ENCODE data around the gene ZNG1C.
"Not testable (repeated sequence)": the region's sequence is repeated elsewhere in the genome, so short reads cannot be mapped to it uniquely, and the experiment has no call there.

The ZNG1C gene

GRCh38 chr9:68241683-68242082 lies at the start of gene ZNG1C:
TSS of gene ZNG1C (plus strand) at chr9:68241983. CDS start at chr9:68242032, 49 bp downstream.
- DNase-seq, result not testable (repeated sequence)

GRCh38 chr9:68242437-68242836 lies 654 bp downstream of the ZNG1C start:
- not testable (repeated sequence) for DNase-seq

GRCh38 chr9:68281041-68281440 lies 39.3 kb downstream of the ZNG1C start:
- DNase-seq, result not testable (repeated sequence)

DNA sequence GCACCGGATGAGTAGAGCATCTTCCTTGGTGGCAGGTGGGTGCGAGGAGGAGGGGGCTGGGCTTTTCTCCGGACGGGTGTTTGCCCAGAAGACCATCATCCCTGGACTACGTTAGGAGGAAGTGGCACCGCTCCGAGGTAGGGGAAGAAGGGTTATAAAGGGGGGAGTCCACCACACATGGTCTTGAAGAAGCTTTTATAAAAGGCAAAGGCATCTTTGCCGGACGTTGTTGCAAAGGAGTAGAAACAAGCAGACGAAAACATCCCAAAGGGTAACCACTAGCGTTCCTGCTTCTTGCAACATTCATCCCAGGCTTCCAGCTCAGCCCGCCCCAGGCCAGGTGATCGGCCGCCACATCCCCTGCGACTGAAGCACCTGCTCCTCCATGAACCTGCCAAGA lies 60.8 kb downstream of the ZNG1C start, which contains the start of gene FOXD4L3:
Gene FOXD4L3 (plus strand): TSS at position 301 of the 400 bp plus-strand sequence. CDS start 85 bp downstream, at position 386.
- not testable (repeated sequence) for DNase-seq

DNA sequence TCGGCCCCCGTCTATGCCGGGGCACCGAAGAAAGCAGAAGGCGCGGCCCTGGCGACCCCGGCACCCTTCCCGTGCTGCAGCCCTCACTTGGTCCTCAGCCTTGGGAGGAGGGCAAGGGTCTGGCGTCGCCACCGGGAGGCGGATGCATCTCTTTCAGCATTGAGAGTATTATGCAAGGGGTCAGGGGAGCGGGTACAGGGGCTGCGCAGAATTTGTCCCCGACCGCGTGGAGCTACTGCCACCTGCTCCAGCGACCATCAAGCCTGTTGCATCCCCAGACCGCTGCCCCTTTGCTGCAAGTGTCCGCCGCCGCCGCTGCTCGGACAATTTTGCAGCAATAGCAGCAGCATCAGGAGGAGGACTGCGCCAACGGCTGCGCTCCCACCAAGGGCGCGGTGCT lies 62.0 kb downstream of the ZNG1C start:
- not testable (repeated sequence) for DNase-seq

- DNase-seq, result not testable (repeated sequence)
Measured at GRCh38 chr9:68304212-68304611, 62.4 kb downstream of the ZNG1C start.

DNA sequence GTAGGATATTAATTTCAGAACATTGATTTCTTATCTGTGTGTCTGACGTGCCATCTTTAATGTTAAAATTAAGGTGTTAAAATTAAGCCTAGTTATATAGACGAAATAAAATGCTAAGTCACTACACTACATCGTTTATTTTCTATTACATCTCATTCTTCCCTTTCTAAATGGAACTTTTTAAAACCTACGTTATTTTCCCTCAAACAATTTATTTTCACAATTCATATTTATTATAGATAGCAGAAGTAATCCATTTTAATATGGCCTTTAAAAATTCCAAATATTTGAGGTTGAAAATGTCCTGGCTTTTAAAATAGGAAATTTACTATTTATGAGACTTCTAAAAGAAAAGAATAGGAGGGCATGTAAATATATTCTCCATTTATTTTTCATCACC lies 63.0 kb downstream of the ZNG1C start:
- not testable (repeated sequence) for DNase-seq

DNA sequence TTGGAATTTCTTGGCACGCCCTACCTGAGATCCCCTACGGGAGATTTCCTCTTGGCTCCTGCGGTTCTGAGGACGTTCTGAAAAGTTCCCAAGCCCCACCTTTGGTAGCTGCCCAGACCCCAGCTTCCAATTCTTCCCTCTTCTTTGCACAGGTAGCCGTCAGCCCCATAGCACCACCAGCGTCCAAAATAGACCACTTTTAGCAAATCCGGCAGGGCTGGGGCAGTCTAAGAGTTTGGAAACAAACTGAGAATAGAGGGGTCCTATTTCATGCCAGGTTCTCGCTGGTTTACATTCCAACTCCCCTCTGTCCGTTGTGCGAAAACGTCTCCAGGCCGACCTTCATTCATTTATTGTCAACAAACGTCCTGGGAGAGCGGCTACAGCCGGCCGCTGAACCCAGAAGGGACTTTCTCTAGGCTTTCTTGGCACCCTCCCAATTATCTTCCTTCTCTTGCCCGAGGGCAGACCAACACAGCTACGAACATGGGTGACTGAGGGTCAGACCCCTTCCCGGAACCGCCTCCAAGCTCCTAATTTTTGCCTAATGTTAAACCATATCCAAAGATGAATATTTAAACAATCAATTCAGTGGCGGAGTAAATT lies 64.0 kb downstream of the ZNG1C start:
- not testable (repeated sequence) for DNase-seq

GRCh38 chr9:68306391-68306964 lies 64.7 kb downstream of the ZNG1C start:
- DNase-seq, result not testable (repeated sequence)

GRCh38 chr9:68307127-68307526 lies 65.3 kb downstream of the ZNG1C start:
- DNase-seq, result not testable (repeated sequence)

GRCh38 chr9:68307654-68308053 lies 65.9 kb downstream of the ZNG1C start:
- not testable (repeated sequence) for DNase-seq

DNA sequence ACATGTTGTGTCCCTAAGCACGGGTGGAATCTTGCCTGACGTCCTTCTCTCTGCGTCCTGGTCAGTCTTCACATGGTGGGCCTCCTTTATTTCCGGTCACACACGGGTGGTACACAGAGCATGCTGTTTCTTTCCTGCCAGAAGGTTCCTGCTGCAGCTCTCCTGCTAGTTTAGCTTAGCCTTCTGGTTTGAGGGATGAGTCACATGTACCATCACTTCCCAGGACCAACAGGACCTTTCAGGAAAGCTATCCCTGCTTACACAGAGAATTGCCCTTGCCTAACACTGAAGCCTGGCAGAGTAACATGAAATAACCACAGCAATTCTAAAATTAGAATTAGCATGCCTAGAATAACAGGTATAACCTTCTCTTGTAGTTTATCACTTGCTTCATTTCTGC lies 69.4 kb downstream of the ZNG1C start:
- not testable (repeated sequence) for DNase-seq

DNA sequence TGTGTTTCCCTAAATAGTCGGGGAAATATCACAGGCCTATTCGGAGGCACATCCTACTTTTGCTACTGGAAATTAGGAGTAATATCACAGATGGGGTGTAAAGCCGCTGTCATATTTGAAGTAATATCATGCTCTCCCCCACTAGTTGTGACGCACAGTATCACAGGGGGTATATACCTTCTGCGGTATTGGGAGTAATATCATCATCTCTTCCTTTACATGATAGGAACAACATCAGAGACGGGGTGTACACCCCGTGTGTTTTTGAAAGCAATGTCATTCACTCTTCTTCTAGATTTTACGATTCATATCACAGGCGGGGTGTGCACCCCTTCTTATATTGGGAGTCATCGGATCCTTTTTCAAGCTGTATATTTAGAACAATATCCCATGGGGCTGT lies 76.4 kb downstream of the ZNG1C start:
- DNase-seq, result not testable (repeated sequence)

DNA sequence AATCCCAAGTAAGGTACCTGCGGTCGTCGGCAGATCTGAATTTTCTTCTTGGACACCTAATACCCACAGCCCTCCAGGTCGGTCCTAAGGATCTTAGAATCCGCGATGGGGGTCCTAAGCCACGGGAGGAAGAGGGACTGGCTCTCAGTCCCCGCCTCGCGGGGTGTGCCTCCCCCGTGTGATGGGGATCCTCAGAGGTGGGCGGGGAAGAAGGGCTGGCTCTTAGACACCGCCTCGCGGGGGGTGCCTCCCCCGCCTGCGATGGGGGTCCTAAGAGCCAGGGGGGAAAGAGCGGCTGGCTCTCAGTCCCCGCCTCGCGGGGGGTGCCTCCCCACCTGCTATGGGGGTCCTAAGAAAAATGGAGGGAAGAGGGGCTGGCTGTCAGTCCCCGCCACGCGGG lies 82.0 kb downstream of the ZNG1C start:
- not testable (repeated sequence) for DNase-seq

GRCh38 chr9:68324518-68324917 lies 82.7 kb downstream of the ZNG1C start:
- not testable (repeated sequence) for DNase-seq

DNA sequence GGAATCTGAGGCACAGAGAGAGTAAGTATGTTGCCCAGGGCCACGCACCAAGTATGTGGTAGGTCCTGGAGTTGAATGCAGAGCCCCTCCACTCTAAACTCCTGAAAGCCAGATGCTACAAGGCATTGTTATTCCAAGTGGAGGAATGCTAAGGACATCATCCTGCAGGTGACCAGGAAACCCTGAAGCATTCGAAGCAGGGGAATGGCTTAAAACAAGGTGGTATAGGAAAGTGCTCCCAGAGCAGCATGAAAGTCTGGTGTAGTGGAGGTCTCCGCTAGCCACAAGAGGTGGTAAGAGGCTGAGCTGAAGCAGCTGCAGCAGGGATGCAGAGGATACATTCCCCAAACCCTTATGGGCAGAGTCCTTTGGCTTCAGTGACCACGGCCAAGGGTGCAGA lies 87.3 kb downstream of the ZNG1C start:
- not testable (repeated sequence) for DNase-seq

GRCh38 chr9:68330531-68331173 lies 88.9 kb downstream of the ZNG1C start:
- DNase-seq, result not testable (repeated sequence)

GRCh38 chr9:68332122-68332521 lies 90.3 kb downstream of the ZNG1C start:
- not testable (repeated sequence) for DNase-seq

- DNase-seq, result not testable (repeated sequence)
Measured at GRCh38 chr9:68335935-68336334, 94.2 kb downstream of the ZNG1C start.

GRCh38 chr9:68336639-68337339 lies 95.0 kb downstream of the ZNG1C start:
- not testable (repeated sequence) for DNase-seq

GRCh38 chr9:68338000-68338399 lies 96.2 kb downstream of the ZNG1C start:
- DNase-seq, result not testable (repeated sequence)

GRCh38 chr9:68342265-68343025 lies 100.7 kb downstream of the ZNG1C start:
- DNase-seq, result not testable (repeated sequence)
